K562 (cell line): ENCODE measurements around the gene PLSCR3.

Source experiments
- EZH2 ChIP-seq: IDR thresholded peaks from 2 replicates; pipeline ENCODE4 v1.6.1; 2012; ENCODE audit warnings: low read depth, mild to moderate bottlenecking, inconsistent platforms, low read length, borderline replicate concordance
- RBM34 ChIP-seq: fragments of 200-400 bp; formaldehyde crosslinking; IDR thresholded peaks from 2 replicates; pipeline ENCODE4 v1.6.1; 2018; ENCODE audit warnings: low read length, borderline replicate concordance; ENCODE audit not compliant: insufficient read depth
- SMAD2 ChIP-seq: fragments of 150-350 bp; IDR thresholded peaks from 2 replicates; pipeline ENCODE4 v1.6.1; 2014; ENCODE audit warnings: low read depth, mild to moderate bottlenecking, low read length
- TF ChIP-seq, protein P1 (sequence below): IDR thresholded peaks from 2 replicates; pipeline ENCODE4 v1.6.1; 2016; ENCODE audit warnings: missing genetic modification characterization, missing compliant biosample characterization

DNA sequence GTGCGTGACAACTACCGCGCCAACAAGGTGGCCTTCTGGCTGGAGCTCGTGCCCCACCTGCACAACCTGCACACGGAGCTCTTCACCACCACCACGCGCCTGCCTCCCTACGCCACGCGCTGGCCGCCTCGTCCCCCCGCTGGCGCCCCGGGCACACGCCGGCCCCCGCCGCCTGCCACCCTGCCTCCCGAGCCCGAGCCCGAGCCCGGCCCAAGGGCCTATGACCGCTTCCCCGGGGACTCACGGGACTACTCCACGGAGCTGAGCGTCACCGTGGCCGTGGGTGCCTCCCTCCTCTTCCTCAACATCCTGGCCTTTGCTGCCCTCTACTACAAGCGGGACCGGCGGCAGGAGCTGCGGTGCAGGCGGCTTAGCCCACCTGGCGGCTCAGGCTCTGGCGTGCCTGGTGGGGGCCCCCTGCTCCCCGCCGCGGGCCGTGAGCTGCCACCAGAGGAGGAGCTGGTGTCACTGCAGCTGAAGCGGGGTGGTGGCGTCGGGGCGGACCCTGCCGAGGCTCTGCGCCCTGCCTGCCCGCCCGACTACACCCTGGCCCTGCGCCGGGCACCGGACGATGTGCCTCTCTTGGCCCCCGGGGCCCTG is 22.8 kb upstream of the PLSCR3 start:
- no peak for TF ChIP-seq RBM34
- no peak for TF ChIP-seq SMAD2
- TF ChIP-seq EZH2, result no peak
- TF ChIP-seq, protein P1, sequence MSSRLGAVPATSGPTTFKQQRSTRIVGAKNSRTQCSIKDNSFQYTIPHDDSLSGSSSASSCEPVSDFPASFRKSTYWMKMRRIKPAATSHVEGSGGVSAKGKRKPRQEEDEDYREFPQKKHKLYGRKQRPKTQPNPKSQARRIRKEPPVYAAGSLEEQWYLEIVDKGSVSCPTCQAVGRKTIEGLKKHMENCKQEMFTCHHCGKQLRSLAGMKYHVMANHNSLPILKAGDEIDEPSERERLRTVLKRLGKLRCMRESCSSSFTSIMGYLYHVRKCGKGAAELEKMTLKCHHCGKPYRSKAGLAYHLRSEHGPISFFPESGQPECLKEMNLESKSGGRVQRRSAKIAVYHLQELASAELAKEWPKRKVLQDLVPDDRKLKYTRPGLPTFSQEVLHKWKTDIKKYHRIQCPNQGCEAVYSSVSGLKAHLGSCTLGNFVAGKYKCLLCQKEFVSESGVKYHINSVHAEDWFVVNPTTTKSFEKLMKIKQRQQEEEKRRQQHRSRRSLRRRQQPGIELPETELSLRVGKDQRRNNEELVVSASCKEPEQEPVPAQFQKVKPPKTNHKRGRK (tag), result no peak
